ENCODE data around the gene ACSL6.

Gene ACSL6

DNA sequence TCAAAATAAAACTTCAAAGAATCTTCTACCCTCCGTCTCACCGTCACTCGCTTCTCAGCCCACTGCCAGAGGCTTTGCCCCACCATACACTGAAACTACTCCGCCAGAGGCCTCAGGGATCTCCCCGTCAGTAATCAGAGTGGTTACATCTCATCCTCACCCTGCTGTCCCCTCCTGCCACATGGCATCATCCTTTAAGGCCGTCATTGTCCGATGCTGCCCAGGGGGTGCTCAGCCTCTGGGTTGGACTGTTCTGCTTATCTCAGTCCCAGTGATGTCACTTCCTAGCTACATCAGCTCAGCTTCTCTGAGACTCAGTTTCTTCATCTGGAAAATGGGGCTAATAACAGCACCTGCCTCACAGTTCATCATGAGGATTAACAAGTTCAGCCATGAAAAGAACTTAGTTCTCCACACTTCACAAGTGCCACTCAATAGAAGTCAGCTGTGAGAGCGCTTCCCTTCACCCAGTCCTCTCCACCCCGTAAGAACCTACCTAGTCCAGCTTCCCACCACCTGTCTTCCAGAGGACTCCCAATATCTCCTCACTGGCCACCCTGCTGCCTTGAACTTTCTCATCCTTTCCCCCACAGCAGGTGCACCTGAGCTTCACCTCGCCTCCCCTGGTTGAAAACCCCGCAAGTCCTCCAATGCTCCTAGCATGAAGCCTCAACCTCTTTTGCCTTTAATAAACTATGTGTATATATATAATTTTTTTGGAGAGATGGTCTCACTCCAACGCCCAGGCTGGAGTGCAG lies 46.2 kb upstream of the ACSL6 start:
- TF ChIP-seq, protein P1, sequence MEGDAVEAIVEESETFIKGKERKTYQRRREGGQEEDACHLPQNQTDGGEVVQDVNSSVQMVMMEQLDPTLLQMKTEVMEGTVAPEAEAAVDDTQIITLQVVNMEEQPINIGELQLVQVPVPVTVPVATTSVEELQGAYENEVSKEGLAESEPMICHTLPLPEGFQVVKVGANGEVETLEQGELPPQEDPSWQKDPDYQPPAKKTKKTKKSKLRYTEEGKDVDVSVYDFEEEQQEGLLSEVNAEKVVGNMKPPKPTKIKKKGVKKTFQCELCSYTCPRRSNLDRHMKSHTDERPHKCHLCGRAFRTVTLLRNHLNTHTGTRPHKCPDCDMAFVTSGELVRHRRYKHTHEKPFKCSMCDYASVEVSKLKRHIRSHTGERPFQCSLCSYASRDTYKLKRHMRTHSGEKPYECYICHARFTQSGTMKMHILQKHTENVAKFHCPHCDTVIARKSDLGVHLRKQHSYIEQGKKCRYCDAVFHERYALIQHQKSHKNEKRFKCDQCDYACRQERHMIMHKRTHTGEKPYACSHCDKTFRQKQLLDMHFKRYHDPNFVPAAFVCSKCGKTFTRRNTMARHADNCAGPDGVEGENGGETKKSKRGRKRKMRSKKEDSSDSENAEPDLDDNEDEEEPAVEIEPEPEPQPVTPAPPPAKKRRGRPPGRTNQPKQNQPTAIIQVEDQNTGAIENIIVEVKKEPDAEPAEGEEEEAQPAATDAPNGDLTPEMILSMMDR (conservative IDR thresholded peaks at IDR 0.05; ENCODE audit: control insufficient read depth, insufficient read depth, low read depth, low read length) = no peak
- no peak overlapping the region for H3K4me3 ChIP-seq (ENCODE audit: control insufficient read depth, low read depth, low read length)
- DNase-seq (ENCODE audit: low read depth) = no peak

DNA sequence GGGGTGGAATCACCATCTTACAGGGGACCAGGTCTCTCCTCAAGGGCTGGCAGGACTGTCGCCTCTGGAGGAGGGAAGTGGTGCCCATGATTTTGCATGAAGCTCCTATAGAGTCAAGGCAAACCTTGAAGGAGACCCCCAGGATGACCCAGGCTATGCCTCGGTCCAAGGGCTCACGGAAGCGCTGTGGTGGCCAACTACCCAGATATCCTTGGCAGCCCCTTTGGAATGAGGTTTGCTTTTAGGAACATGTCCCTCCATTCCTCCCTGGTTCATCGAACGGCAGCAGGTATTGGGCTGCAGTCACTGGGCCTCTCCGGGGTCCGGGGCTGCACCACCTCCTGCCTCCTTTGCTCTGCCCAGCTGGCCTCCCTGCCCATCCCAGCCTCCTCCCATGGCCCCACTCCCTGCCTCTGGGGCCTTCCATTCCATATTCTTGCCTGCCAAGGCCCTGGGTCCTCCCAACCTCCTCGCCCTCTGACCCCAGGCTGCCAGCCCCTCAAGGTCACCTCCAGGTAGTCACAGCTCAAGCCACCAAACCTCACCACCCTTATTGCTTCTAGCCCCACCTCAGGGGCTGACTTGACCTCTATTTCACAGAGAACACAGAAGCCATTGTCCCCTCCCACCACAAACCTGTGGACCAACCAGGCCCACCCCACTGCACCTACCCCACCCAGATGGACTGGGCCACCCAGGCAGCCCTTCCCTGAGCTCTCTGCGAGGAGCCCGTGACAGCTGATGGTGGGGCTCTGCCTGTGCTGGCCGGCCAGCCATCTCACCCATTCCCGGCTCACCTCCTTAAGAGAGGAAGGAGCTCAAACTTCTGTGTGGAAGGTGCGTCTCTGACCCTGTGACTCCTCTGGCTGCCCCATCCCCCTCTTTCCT lies 45.4 kb upstream of the ACSL6 start:
- DNase-seq (ENCODE audit: low read depth) = no peak

DNA sequence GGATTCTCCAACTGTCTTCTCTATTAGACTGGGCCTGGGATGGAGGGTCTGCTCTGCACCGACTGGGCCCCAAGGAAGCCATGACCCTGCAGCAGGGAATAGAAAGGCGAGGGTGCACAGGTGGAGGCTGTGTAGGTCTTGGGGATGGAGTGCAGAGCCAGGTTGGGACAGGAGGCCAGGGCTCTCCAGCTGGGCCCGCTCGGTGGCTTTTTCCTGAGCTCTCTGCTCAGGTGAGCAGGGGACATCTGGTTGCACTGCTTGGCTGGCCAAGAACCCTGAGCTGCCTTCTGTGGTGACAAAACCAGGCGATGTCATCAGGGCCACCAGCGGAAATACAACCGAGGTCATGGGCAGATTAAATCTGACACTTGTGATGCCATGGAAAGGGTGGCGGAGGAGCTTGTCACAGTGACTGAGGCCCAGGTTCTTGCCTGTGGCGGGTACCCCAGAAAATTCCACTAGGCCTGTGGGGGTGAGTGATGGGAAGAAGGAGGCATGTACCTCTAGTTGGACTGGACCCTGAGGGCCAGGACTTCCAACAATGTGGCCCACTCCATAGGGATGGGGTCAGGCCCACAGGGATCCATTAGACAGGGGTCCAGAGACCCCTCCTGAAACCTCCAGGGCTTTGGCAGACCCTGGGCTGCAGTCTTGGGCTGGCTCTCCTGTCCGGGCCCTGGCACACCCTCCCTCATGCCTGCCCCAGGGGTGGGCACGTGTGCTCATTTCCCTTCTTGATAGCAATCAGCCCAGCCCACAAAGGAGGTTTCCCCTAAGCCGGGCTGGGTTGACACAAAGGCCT lies 44.6 kb upstream of the ACSL6 start:
- TF ChIP-seq, protein P1 (conservative IDR thresholded peaks at IDR 0.05; ENCODE audit: control insufficient read depth, insufficient read depth, low read depth, low read length) = no peak
- DNase-seq (ENCODE audit: low read depth) = no peak
- H3K4me3 ChIP-seq (ENCODE audit: control insufficient read depth, low read depth, low read length) = no peak overlapping the region

More for the DNA sequence above, 45.4 kb upstream of the ACSL6 start:
- no peak overlapping the region for H3K4me3 ChIP-seq (ENCODE audit: control insufficient read depth, low read depth, low read length)
- TF ChIP-seq, protein P1 (conservative IDR thresholded peaks at IDR 0.05; ENCODE audit: control insufficient read depth, insufficient read depth, low read depth, low read length) = no peak

DNA sequence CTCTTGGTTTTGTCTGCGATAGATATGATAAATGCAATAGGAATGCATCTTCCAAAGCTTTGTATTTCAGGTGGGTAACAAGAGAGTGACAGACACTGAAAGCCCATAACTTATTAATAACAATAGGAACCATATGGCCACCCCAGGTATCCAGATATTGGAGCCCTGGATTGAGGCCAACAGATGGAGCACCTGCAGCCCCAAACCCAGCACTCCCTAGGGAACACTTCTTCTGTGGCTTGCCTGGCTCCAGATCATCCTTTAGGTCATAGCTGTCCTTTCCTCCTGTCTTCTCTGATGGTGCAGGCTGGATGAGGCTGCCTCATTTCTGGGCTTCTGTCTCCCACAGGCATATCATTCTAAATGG lies 44.0 kb upstream of the ACSL6 start:
- no peak overlapping the region for H3K4me3 ChIP-seq (ENCODE audit: control insufficient read depth, low read depth, low read length)
- TF ChIP-seq, protein P1 (conservative IDR thresholded peaks at IDR 0.05; ENCODE audit: control insufficient read depth, insufficient read depth, low read depth, low read length) = no peak
- no peak for DNase-seq (ENCODE audit: low read depth)

DNA sequence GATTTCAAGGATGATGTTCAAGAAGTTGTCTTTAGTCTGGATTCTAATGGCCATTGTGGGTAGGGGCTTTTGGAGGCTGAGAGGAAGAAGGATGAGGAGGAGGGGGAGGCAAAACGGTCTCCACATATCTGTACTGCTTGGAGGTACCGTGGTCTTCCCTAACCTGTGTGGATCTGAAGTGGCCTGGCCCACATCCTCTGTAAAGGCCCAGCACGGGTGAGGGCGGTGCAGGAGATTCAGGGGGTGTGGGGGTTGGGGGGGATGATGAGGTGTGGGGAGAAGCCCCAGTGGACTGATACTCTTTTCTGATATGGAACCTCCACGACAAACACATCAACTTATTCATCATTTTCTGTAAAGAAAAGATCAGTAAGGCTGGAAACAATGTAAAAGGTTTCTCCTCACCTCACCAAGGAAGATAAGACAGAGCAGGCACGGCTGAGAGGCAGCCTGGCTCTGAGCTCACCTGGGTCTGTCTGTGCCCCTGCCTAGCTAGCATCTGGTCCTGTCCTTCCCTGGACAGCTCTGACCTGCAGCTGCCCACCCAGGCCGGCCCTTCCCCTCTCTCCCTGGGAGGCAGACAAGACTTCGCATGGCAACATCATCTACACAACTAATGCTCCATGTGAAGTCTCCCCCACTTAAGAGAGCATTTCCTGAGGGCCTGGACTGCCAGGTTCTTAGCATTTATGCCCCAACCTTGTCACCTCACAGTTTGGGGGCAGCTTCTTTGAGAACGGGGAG lies 43.4 kb upstream of the ACSL6 start:
- no peak for DNase-seq (ENCODE audit: low read depth)
- TF ChIP-seq, protein P1 (conservative IDR thresholded peaks at IDR 0.05; ENCODE audit: control insufficient read depth, insufficient read depth, low read depth, low read length) = no peak
- H3K4me3 ChIP-seq (ENCODE audit: control insufficient read depth, low read depth, low read length) = no peak overlapping the region

All from fibroblast of mammary gland (primary cell).